Occipital lobe (tissue), 2 donors: Measurements from ENCODE around the gene BCDIN3D. TPM values are rescaled to one million over a fixed set of nuclear protein-coding genes. Genes with fewer than 3 reads are reported as not detected.
"Not testable (repeated sequence)": the region's sequence is repeated elsewhere in the genome, so short reads cannot be mapped to it uniquely, and the experiment has no call there.

Experiments used
- DNase-seq: peaks from one replicate; lab custom pipeline; 2025; lab: John Stamatoyannopoulos, UW
- total RNA-seq: library from RNA; depleted of rRNA; stranded (reverse); fragments of >200 nt; gene quantifications from one replicate; pipeline ENCODE4 v1.2.3, GENCODE V29; 2014

BCDIN3D gene
- total RNA-seq, 1 donor from 2014 or later: 7.2 TPM

DNA sequence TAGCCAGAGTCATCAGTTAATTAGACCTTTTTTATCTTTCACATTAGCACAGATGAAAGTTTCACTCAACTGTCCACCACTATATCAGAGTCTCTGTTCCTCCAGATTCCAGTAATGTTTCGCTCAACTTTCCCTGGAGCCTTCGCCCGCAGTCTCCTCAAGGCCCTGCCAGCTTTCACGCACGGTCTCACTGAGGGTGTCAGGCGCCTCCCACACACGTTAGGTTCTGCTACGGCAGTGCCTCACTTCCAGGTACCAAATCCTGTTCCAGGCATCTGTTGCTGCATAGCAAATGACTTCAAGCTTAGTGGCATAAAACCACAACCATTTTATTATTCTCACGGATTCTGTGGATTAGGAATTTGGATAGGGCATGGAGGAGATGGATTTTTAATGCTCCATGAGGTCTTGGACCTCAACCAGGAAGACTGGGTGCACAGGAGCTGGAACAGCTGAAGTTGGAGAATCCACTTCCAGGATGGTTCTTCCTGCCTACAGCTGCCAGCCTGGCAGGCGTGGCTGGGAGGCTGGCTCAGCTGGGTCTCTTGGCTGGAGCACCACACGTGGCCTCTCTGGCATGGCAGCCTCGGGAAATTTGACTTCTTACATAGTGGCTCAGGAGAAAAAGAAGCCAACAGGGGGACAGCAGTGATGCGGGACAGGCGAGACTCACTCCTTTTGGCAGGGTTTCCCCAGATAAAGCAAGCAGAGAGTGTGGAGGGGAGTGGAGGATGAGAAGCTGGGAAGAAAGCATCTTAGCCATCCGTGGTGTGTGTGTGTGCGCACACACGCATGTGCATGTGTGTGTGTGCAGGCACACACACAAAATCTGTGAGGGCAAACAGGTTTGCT lies 21.3 kb upstream of the BCDIN3D start:
- no peak for DNase-seq

- DNase-seq: not testable (repeated sequence)
These were observed 18.0 kb upstream of the BCDIN3D start for GRCh38 chr12:49860921-49861320.

GRCh38 chr12:49855890-49856289 lies 13.0 kb upstream of the BCDIN3D start:
- not testable (repeated sequence) for DNase-seq

- no peak for DNase-seq
These were observed 12.1 kb upstream of the BCDIN3D start for GRCh38 chr12:49854976-49855375.

DNA sequence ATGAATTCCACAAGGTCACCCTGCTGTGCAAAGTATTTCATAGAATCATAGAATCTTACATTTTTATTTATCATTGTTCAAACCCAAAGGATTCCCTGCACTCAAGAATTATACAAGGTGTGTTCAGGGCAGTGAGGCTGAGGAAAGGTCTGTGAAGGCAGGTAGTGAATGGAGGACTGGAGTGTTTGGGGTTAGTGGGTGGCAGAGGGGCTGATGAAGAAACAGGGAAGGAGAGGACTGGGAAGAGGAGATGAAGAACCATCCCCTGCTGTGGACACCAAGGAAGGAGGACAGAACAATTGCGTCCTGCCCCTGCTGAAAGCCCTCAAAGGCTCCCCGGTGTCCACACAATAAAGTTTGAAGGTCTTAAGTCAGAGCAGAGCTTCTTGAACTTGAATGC lies 10.8 kb upstream of the BCDIN3D start:
- DNase-seq: no peak

DNA sequence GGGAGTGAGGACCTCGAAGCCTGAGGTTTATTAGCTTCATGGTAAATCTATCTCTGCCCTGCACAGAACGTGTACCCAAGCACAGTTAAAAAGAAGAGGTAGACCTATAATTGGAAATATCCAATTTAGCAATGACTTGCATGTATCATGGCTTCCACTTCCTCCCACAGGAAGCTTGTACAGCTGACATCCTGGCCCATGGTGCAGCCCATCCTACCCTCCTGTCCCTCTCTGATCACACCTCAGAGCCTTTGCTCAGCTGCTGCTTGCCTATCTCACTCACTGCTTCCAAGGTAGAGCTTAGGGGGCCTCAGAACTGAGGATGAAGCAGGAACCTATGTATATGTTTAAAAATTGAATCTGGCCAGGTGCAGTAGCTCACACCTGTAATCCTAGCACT lies 4.3 kb upstream of the BCDIN3D start:
- no peak for DNase-seq

DNA sequence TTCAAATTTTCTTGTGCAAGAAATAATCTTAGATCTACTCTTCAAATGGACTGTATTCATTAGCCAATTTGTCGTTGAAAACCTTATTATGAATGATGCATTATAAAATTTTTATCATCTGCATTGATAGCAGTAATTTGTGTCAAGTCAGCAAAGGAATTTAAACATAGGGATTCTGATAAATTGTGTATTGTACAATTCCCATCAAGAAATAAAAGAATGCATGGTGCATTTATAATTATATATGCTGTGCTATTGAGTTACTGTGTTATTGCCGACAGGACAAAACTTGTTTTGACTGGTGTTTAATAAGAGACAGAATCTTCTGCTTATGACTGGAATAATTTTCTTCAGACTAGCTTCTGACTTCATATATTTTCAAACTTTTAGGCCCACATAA lies 3.1 kb upstream of the BCDIN3D start:
- no peak for DNase-seq

GRCh38 chr12:49843876-49844437 lies 1.1 kb upstream of the BCDIN3D start:
- no peak for DNase-seq

DNA sequence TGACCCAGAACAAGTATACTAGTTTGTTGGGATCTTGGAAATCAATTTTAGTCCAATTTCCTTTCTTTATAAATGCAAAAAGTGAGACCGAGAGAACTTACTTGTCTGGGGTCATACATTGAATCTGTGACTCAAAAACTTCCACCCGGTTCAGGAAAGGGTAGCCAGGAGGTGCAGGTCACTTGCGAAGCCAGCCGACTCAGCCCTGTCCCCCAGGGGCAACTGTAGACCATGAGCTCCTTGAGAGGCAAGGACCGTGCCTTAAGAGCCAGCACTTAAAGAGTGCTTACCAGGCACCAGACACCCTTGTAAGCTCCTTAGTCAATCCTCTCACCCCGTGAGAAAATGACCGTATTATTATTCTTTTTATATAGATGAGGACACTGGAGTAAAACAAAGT lies 505 bp upstream of the BCDIN3D start:
- DNase-seq: no peak

- no peak for DNase-seq
These were observed 3.8 kb downstream of the BCDIN3D start for GRCh38 chr12:49838973-49839633.

- DNase-seq: no peak
These were observed 10.0 kb downstream of the BCDIN3D start for GRCh38 chr12:49832836-49833421.

GRCh38 chr12:49831717-49832116 lies 11.2 kb downstream of the BCDIN3D start:
- no peak for DNase-seq

GRCh38 chr12:49828133-49829091 lies 14.5 kb downstream of the BCDIN3D start, which contains the start of gene NCKAP5L:
Gene NCKAP5L (minus strand): TSS chr12:49828413. CDS start chr12:49804044, 24,369 bp downstream.
- peak; percentile 91 for DNase-seq

DNA sequence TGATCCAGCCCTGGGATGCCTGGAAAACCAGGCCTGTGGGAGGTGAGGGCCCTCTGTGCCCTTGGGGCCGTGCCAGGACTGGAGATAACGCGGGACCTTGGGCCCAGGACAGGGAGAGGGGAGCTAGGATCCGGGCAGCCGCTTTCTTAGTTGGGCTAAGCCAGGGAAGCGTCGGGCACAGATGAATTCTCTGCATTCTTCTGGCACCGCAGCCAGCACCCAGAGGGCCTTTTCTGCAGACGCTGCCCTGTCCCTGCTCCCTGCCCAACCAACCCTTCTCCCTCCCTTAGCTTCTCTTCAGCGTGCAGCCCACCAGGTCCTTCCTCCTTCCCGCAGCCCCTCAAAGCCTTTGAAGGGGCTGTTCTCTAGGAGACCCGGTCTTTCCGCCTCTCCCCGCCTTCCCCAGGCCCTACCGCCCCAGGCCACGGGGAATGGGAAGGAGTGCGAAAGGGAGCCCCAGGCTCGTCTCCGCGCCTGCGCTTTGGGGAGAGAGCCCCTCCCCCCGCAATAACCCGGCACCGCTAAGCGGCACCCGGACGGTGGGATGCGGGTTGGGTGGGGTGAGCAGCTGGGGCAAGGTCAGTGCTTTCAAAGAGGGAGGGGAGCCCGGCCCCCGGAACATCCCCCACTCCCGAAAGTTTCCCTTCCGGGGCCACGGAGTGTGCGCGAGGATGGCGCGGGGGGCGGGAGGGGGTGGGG lies 15.4 kb downstream of the BCDIN3D start:
- DNase-seq: peak; percentile 40

GRCh38 chr12:49827051-49827400 lies 15.9 kb downstream of the BCDIN3D start:
- DNase-seq: no peak

DNA sequence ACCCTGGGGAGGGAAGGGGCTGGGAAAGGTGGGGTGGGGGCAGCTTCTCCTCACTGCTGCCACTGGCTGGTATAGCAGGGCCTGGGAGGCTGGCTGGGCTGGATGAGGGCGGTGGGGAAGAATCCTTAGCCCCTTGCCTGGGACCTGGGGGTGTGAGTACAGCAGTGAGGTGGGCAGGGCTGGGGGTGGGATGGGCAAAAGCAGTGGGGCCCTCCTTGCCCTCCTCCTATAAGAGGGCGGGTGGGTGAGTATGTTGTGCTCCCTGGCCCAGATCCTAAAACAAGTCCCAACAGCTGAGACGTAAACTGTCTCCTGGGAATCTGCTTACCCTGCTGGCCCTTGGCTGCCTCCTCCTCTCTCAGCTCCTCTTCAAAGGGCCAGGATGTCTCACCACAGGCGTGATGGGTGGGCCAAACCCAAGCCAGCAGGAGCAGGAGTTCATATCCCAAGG lies 16.9 kb downstream of the BCDIN3D start:
- no peak for DNase-seq

GRCh38 chr12:49825360-49825970 lies 17.4 kb downstream of the BCDIN3D start:
- no peak for DNase-seq

DNA sequence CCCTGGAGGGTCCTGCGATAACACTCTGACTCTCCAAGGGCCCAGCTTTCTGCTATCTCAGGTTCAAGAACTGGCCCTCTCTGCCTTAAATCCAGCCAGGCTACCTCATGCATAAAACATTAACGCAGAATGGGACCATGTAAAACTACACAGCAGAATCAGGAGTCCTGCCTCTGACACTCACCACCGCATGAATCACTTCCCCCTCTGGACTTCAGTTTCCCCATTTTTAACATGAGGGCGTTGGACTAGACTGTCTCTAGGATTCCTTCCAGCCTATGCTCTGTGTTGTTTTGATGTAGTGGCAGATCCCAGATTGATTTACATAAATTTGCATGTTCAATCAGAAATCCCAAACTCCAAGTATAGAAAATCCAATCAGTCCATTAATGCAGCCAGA lies 18.0 kb downstream of the BCDIN3D start:
- no peak for DNase-seq

- DNase-seq: no peak
These were observed 18.5 kb downstream of the BCDIN3D start for GRCh38 chr12:49824416-49824815.

GRCh38 chr12:49823951-49824350 lies 19.0 kb downstream of the BCDIN3D start:
- no peak for DNase-seq
